ENCODE measurements around the gene ODF4.
A peak's percentile ranks its signal among the peaks of the same experiment; 100 is the strongest.

Gene ODF4, protein sequence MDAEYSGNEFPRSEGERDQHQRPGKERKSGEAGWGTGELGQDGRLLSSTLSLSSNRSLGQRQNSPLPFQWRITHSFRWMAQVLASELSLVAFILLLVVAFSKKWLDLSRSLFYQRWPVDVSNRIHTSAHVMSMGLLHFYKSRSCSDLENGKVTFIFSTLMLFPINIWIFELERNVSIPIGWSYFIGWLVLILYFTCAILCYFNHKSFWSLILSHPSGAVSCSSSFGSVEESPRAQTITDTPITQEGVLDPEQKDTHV

DNA sequence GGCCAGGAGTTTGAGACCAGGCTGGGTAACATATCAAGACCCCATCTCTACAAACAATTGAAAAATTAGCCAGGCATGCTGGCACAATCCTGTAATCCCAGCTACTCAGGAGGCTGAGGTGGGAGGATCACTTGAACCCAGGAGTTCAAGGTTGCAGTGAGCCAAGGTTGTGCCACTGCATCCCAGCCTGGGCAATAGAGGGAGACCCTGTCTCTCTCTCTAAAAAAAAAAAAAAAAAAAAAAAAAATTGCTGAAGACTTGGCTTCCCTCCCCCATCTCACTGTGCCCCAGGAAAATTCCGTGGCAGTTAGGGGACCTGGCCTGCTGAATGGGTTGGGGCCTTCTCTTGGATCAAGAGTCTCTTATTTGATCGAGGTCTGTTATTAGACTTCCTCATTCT is at the start of gene ODF4:
TSS of gene ODF4 (plus strand) at position 301 of the 400 bp plus-strand sequence. CDS start 212 bp downstream, outside the sequence.
- DNase-seq, result no peak

DNA sequence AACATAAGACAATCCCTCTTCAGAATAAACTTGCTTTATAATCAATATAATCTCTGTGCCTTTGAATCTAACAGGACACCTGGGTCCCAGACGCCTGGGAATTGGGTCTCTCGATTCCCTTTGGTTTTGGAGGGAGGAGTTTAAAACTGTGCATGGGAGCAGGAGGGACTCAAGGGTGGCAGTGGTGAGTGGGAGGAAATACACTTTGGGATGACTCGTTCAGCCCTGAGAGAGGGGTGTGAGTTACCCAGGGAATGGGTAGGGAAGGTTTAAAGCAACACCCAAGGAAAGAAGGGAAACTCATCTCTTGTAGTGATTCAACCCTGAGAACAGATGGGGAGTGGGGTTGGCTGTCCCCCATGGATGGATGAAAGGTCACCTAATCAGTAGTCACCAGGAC is 49.6 kb upstream of the ODF4 start:
- DNase-seq, result no peak

DNA sequence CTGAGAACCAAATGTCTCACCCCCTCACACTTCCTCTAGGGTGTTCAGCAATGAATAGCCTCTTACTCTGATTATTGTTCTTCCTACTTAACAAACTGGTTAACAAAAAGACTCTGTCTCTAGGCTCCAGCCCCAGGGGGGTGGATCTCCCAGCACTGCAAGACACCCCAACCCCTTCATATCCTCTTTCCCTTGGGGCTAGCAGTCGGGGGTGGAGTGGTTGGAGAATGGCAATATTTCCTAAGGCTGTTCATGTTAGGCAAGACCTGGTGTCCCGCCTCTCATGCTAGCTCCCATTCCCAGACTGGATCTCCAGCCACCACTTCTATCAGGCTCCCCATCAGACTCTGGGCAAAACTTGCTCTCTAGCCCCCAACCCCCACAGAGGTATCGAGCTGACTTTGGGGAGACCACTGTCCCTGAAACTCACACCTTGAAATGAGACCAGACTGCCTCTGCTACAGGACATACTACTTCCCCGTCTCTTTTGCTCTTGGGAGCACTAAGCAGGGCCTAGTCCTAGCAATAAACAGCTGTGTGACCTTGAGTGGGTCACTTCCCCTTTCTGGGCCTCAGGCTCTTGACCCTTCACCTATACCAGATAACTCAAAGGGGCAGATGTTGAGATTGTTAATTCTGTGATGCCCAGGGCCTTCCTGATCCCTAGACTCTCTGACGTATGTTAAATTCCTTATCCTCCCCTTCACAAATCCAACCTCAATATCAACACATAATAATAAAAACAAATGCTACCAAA is 46.8 kb upstream of the ODF4 start:
- DNase-seq, result no peak

DNA sequence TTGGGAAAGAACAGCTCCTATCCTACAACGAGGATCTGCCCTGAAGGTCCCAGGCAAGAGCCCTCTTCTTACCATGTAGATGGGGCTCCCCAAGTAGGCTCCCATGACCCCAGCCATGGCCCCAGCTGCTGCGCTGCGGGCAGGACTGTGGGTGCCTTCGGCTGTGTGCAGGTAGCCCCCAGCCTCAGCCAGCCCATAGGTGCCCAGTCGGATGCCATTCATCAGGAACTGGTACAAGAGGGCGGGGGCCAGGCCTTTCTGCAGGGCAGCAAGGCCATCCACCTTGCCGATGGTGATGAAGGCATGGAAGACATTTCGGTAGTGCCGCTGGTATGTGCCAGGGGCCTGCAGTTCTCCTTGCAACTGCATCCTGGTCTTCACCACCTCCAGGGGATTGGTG is 45.3 kb upstream of the ODF4 start:
- no peak for DNase-seq

DNA sequence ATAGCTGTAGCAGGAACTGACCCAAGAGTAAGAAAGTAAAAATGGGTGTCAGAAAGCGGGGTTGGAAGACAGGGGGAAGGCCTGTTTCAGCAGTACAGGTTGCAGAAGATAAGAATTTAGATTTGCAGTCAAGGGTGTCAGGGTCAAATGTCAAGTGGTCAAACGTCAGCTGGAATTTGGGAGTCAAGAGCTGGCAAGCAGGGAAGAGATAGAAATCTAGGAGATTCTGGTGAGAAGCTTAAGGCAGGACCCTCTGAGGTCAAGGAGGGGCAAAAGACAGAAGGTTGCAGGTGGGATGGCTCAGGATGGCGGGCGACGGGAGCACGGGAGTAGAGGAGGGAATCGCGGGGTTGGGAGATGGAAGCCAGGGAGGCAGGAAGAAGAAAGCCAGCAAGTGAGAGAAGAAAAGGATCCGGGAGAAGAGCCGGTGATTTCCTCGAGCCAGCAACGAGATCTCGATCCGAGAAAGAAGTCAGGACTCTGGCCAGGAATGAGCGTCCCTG is 44.8 kb upstream of the ODF4 start:
- DNase-seq, result no peak

DNA sequence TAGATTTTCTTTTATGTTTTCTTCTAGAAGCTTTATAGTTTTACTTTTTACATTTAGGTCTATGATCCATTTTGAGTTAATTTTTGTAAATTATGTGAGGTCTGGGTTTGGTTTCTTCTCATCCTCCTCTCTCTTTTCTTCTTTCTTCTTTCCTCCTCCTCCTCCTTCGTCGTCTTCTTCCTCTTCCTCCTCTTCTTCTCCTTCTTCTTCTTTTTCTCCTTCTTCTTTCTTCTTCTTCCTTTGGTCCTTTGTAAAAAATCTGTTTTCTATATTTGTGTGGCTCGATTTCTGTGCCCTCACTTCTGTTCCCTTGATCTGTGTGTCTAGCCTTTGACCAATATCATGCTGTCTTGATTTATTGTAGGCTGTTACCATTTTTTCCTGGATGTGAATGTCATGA is 39.4 kb upstream of the ODF4 start:
- peak; percentile 47 for DNase-seq

DNA sequence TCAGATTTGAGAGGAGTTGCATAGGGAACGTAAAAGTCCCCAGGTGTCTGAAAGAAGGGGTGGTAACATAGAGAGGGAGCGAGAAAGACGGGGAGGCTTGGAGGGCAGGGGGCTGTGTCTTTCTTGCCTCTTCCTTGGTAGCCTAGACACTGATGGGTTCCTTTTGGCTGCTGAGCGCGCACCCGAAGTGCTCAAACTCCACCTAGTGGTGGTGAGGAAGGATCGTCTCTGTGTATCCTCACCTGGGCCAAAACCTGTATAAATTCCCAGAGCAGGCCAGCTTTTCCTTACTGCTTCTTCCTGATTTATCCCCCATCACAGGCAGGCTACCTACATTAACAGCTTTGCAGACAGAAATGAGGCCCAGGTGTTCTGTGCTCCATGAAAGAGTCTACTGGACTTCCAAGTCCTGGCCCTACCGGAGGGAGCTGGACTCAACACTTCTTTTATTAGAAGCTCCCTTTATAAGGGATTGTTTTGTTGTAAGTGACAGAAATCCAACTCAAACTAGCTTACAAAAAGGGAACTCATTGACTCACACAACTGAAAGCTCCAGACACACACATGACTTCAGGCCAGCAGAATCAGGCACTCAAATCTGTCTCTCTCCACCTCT is 38.9 kb upstream of the ODF4 start:
- DNase-seq, result peak; percentile 66

DNA sequence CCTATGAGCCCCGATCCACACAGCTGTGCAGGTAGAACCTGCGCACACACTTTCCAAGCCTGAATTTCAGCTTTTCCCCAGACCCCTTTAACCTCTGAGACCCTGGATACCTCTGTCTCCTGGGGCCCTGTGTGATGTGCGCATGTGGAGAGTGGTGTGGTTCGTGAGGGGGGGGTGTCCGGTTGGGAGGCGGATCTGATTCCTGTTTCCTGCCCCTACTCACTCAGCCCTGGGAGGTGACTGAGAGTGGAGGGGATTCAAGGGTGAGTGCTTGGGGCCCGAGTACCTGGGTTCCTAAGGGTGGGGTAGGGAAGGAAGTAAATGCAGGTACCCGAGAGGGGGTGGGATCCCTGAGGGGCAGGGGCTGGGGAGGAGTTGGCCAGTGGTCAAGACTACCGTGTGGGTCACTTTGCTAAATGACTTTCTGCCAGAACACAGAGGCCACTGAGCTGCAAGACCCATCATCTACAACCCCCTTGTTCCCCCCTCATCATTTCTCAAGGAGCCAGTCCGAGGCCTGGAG is 29.0 kb upstream of the ODF4 start:
- DNase-seq, result no peak

DNA sequence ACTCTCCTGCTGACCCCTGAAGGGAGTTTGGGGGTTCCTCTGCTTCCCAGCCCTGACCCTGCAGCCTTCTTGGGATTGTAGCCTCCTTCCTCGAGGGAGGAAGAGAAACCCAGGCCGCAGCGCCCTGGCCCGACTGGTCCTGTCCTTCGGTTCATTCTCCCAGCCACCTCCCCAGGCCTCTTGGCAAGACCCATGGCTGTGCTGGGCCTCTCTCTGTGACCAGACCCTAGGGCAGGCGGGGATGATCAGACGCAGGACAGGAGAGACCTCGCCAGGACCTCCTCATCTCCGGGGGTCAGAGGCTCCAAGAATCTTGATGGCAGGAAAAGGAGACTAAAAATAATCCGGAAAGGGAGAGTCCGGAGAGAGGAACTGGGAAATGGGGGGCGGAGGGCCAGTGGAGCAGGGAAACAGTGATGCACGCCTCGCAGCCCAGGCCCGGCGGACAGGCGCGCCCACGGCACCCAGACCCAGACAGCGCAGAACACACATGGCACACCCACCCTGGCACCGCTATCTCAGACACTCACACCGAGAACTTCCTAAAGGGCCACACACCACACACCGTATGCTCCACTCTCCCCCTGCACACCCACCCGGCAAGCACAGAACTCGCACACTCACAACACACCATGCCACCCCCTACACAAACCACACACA is 28.4 kb upstream of the ODF4 start:
- DNase-seq, result no peak

DNA sequence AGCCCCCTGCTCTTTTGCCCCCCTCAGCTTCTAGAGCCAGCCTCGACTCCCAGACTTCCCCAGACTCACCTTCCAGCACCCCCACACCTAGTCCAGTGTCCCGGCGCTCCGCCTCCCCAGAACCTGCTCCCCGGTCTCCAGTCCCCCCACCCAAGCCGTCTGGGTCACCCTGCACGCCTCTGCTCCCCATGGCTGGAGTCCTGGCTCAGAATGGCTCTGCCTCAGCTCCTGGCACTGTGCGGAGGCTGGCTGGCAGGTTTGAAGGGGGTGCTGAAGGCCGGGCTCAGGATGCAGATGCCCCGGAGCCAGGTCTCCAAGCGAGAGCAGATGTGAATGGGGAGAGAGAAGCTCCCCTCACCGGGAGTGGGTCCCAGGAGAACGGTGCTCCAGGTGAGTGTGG is 27.4 kb upstream of the ODF4 start:
- no peak for DNase-seq

DNA sequence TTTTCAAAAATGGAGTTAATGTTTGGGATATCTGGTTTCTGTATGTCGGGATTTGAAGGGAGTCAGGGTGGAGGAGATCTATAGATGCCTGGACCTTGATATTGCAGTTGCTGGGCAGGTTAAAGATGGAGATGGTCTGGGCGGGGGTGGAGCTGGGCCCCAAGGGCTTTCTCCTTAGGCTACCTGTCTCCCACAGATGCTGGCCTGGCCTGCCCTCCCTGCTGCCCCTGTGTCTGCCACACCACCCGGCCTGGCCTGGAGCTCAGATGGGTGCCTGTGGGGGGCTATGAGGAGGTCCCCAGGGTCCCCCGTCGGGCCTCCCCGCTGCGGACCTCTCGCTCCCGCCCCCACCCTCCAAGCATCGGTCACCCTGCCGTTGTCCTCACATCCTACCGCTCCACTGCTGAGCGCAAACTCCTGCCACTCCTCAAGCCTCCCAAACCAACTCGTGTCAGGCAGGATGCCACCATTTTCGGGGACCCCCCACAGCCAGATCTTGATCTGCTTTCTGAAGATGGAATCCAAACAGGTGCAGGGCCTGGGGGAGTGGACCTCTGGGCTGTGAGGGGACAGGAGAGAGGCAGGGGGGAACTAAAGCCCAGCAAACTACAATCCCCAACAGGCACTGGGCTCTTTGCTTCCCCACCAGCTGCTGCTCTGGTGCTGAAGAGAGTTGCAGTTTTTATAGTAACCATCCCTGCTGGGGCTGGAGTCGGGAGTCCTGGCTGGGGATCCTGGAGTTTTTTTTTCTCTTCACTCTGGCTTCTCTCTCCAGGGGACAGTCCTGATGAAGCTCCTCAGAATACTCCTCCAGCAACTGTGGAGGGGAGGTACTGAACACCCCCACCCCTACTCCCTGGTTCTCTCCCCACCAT is 26.7 kb upstream of the ODF4 start:
- no peak for DNase-seq

DNA sequence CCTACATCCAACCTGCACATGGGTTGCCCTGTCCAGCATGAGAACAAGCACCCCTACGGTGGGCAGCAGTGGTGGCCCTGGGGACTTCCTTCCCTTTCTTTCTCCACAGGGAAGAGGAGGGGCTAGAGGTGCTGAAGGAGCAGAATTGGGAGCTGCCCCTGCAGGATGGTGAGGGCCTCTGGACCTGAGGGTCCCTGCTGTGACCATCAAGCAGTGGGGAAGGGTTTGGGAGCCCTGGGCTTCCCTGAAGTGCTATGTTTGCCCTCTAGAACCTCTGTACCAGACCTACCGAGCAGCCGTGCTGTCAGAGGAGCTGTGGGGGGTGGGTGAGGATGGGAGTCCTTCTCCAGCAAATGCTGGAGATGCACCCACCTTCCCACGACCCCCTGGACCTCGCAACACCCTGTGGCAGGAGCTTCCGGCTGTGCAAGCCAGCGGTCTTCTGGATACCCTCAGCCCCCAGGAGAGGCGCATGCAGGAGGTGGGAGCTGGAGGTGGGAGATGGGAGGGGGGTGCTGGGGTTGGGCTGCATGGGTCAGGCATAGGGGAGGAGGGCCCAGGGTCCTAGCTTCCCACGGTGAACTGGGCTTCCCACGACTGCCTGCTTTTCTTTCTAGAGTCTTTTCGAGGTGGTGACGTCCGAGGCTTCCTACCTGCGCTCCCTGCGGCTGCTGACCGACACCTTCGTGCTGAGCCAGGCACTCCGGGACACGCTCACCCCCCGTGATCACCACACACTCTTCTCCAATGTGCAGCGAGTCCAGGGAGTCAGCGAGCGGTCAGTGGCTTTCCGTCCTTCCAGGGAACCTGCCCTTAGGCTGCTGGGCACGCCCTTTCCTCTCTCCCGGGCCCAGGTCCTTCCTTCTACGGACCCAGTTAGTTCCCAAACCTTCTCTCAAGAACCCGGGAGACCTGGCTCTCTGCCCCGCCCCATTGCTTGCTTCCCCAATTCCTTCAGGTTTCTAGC is 24.6 kb upstream of the ODF4 start:
- DNase-seq, result no peak

DNA sequence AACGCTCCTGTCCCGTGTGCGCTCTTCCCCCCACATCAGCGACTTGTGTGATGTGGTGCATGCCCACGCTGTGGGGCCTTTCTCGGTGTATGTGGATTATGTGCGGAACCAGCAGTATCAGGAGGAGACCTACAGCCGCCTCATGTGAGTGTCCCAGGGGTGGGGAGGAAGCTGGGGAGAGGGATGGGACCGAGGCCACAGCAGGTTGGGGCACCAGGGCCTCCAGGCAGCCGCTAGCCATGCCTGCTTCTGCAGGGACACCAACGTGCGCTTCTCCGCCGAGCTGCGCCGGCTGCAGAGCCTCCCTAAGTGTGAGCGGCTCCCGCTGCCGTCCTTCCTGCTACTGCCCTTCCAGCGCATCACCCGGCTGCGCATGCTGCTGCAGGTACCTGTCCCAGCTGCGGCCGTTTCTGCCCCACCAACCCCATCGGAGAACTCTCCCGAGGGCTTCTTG is 23.8 kb upstream of the ODF4 start:
- no peak for DNase-seq

DNA sequence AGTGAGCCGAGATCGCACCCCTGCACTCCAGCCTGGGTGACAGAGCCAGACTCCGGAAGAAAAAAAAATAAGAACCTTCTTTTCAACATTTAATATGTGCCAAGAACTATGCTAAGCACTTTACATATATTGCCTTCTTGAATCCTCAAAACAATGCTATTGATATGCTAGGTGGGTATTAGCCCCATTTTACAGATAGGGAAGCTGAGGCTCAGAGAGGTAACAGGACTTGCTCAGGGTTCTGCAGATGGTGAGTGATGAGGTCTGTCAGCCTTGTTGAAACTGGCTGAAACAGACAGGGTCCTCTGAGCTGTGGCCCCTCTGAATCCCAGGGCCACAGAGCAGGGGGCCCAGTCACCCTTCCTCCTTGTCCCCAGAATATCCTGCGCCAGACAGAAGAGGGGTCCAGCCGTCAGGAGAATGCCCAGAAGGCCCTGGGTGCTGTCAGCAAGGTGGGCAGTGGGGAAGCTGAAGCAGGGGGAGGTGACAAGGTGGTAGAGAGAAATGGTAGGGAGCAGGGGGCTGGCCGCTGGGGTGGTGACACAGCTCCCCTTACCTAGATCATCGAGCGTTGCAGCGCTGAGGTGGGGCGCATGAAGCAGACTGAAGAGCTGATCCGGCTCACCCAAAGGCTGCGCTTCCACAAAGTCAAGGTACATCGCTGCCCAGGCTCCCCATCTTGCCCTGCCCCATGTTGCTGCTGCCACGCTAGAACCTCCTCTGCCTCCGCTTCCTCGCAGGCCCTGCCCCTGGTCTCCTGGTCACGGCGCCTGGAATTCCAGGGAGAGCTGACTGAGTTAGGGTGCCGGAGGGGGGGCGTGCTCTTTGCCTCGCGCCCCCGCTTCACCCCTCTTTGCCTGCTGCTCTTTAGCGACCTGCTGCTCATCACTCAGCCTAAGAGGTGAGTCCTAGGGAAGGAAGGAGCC is 21.4 kb upstream of the ODF4 start:
- no peak for DNase-seq

DNA sequence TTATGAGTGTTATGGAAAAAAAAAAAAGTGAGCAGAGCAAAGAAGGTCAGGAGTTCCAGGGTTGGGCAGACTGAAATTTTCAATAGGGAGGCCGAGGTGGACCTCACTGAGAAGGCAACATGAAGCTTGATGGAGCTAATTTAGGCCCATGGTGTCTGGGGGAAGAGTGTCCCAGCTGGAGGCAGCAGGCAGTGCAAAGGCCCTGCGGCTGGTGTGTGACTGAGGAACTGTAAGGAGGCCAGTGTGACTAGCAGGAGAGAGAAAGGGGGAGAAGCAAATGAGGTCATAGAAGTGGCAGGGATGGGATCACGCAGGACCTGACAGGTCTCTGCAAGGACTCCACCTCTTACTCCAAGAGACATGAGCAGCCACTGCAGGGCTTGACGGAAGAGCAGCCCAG is 19.4 kb upstream of the ODF4 start:
- DNase-seq, result no peak

DNA sequence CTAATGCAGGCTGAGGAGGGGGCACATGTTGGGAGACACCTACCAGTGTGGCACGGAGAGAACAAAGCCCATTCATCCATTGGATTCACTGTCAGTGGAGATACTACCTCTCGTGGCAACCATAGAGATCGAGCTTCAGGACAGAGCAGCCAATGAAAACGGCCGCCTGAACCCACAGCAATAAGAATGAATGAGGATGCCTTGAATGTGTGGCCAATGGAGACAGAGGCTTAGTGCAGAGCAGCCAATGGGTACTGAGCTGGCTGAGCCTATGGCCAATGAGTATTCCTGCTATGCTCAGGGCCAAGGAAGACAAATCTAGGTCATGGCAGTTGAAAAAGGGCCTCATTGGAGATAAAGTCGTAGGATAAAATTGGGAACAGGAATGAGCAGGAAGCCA is 18.6 kb upstream of the ODF4 start:
- DNase-seq, result no peak

DNA sequence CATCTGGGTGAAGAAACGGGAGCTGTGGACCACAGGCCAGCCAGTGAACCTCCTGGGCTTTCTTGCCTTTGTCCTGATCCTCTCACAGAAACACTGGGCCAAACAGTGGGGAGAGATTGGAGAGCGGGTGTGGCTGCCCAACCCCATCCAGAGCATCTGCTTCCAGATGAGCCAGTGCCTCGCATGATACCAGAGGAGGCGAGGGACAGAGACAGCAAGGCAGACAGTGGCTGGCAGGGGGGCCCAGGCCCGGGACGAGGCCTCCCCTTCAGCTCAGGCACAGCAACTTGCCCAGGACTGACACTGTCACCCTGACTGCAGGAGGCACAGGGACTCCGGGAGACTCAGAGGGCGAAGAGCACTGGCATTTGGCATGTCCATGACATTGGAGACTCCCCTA is 17.6 kb upstream of the ODF4 start:
- no peak for DNase-seq

DNA sequence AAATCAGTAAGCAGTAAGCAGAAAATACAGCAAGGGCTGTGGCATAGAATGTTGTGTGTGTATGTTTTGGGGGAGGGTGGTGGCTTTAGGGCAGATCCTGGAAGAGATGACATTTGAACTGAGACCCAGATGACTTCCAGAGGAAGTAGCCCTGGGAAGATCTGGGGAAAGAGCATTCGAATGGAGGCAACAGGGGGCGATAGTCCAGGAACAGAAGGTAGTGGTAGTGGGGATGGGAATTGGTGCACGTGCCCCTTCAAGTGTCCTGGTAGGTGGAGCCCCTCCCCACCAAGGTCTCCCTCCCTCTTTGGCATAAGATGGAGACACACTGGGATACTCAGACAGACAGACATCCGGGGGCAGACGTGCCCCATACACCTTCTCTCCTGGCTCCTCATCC is 15.5 kb upstream of the ODF4 start:
- no peak for DNase-seq

DNA sequence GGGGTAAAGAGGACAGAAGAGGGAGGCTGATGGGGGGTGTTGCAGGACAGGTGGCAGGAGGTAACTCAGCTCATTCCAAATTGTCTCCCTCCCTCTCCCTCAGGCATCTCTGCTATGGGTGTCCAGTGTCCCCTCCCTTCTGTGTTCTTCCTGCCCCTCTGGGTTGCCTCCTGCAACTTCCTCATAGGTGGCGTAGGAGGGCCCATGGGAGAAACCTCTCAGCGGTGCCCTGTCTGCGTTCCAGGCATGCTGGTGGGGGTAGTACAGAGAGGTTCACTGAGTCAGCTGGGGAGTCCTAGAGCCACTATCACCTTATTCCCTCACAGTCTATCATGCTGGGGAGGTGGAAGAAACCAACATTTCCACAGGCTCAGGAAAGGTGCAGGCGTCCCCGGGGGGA is 14.7 kb upstream of the ODF4 start:
- no peak for DNase-seq
